GM12891 (cell line): Measurements from ENCODE around the gene TOP2B.

Experiments used
- DNase-seq: peaks from one replicate; pipeline ENCODE4 v3.0.0; 2011; ENCODE audit warnings: low spot score; ENCODE audit not compliant: insufficient read length
- FAIRE-seq: peaks from 2 replicates; lab custom pipeline; 2011; peaks lifted over from hg19 to GRCh38; lab: Jason Lieb, UNC
- PAX5 ChIP-seq: IDR thresholded peaks from 2 replicates; pipeline ENCODE4 v1.6.1; 2011; ENCODE audit warnings: low read length, moderate library complexity, mild to moderate bottlenecking; ENCODE audit not compliant: insufficient read depth, severe bottlenecking
- POLR2A ChIP-seq: IDR thresholded peaks from 2 replicates; pipeline ENCODE4 v1.6.1; 2011; ENCODE audit warnings: low read depth, low read length, control low read depth
- POLR2AphosphoS5 ChIP-seq: IDR thresholded peaks from 2 replicates; pipeline ENCODE4 v1.6.1; 2011; ENCODE audit warnings: low read depth, low read length, control low read depth
- POU2F2 ChIP-seq: IDR thresholded peaks from 2 replicates; pipeline ENCODE4 v1.6.1; 2011; ENCODE audit warnings: low read depth, mild to moderate bottlenecking, control low read depth, low read length, moderate library complexity
- SPI1 ChIP-seq: IDR thresholded peaks from 2 replicates; pipeline ENCODE4 v1.6.1; 2011; ENCODE audit warnings: low read depth, low read length, control low read depth
- TAF1 ChIP-seq: IDR thresholded peaks from 2 replicates; pipeline ENCODE4 v1.6.1; 2011; ENCODE audit warnings: low read depth, low read length, control low read depth

Gene TOP2B

GRCh38 chr3:25576146-25576545 is 88.6 kb downstream of the TOP2B start:
- DNase-seq (no peak), FAIRE-seq (no peak)
- TF ChIP-seq PAX5 = no peak
- no peak for TF ChIP-seq POLR2AphosphoS5
- TF ChIP-seq SPI1 = no peak
- no peak for TF ChIP-seq POLR2A
- no peak for TF ChIP-seq TAF1
- no peak for TF ChIP-seq POU2F2

GRCh38 chr3:25575001-25575400 is 89.7 kb downstream of the TOP2B start:
- FAIRE-seq (no peak), DNase-seq (no peak)
- TF ChIP-seq TAF1 (no peak), SPI1 (no peak), POLR2AphosphoS5 (no peak), PAX5 (no peak), POU2F2 (no peak), POLR2A (no peak)

- FAIRE-seq = no peak
- TF ChIP-seq POU2F2 (no peak), POLR2A (no peak)
- no peak for DNase-seq
Observed at GRCh38 chr3:25574172-25574765, 90.4 kb downstream of the TOP2B start.

GRCh38 chr3:25573386-25574171 is 91.1 kb downstream of the TOP2B start:
- DNase-seq = no peak
- no peak for FAIRE-seq

GRCh38 chr3:25572919-25573385 is 91.8 kb downstream of the TOP2B start:
- TF ChIP-seq PAX5 (no peak), POU2F2 (no peak)
- FAIRE-seq (no peak), DNase-seq (no peak)

More at GRCh38 chr3:25573386-25574171, 91.1 kb downstream of the TOP2B start:
- TF ChIP-seq POLR2A (no peak), PAX5 (no peak), POU2F2 (no peak), SPI1 (no peak), POLR2AphosphoS5 (no peak), TAF1 (no peak)

GRCh38 chr3:25572336-25572735 is 92.4 kb downstream of the TOP2B start:
- TF ChIP-seq POLR2A (no peak), PAX5 (no peak)
- DNase-seq = no peak
- FAIRE-seq = no peak

- no peak for FAIRE-seq
- no peak for TF ChIP-seq POU2F2
- no peak for TF ChIP-seq SPI1
- no peak for TF ChIP-seq TAF1
- no peak for TF ChIP-seq PAX5
- TF ChIP-seq POLR2A = no peak
- TF ChIP-seq POLR2AphosphoS5 = no peak
- no peak for DNase-seq
Observed at GRCh38 chr3:25571285-25571684, 93.4 kb downstream of the TOP2B start.

- no peak for FAIRE-seq
- no peak for TF ChIP-seq POLR2AphosphoS5
- no peak for DNase-seq
Observed at GRCh38 chr3:25568525-25569078, 96.1 kb downstream of the TOP2B start.

GRCh38 chr3:25567806-25568524 is 96.7 kb downstream of the TOP2B start:
- no peak for DNase-seq
- FAIRE-seq = no peak
- TF ChIP-seq TAF1 = no peak
- no peak for TF ChIP-seq POLR2AphosphoS5
- TF ChIP-seq SPI1 = no peak
- TF ChIP-seq PAX5 = no peak
- TF ChIP-seq POLR2A = no peak
- no peak for TF ChIP-seq POU2F2
